ENCODE results near the gene ATP5MC2.
"Not testable (repeated sequence)": the region's sequence is repeated elsewhere in the genome, so short reads cannot be mapped to it uniquely, and the experiment has no call there.

The ATP5MC2 gene

GRCh38 chr12:53646300-53646699, 29.6 kb downstream of the ATP5MC2 start:
- DNase-seq (ENCODE audit: low read depth in 2 of 2): not testable (repeated sequence)

GRCh38 chr12:53645165-53645564, 30.7 kb downstream of the ATP5MC2 start:
- no peak for DNase-seq (ENCODE audit: low read depth in 2 of 2)

GRCh38 chr12:53644133-53644532, 31.8 kb downstream of the ATP5MC2 start:
- no peak for DNase-seq (ENCODE audit: low read depth in 2 of 2)

GRCh38 chr12:53643232-53643979, 32.5 kb downstream of the ATP5MC2 start:
- no peak for DNase-seq (ENCODE audit: low read depth in 2 of 2)

GRCh38 chr12:53638057-53638456, 37.8 kb downstream of the ATP5MC2 start:
- no peak for DNase-seq (ENCODE audit: low read depth in 2 of 2)

GRCh38 chr12:53636641-53637040, 39.2 kb downstream of the ATP5MC2 start:
- no peak for DNase-seq (ENCODE audit: low read depth in 2 of 2)

- not testable (repeated sequence) for DNase-seq (ENCODE audit: low read depth in 2 of 2)
Measured at GRCh38 chr12:53635708-53636107, 40.2 kb downstream of the ATP5MC2 start.

GRCh38 chr12:53631721-53632120, 44.2 kb downstream of the ATP5MC2 start:
- no peak for DNase-seq (ENCODE audit: low read depth in 2 of 2)

- no peak for DNase-seq (ENCODE audit: low read depth in 2 of 2)
Measured at GRCh38 chr12:53627919-53628318, 48.0 kb downstream of the ATP5MC2 start.

GRCh38 chr12:53626702-53627169, 49.1 kb downstream of the ATP5MC2 start:
- DNase-seq (ENCODE audit: low read depth in 2 of 2): no peak

- peak; percentile 95 to 96 for DNase-seq (ENCODE audit: low read depth in 2 of 2)
Measured at GRCh38 chr12:53625946-53626701, 49.8 kb downstream of the ATP5MC2 start, which contains the start of gene ATF7. ATF7 (minus strand) TSS chr12:53626382; CDS start chr12:53601000, 25,382 bp downstream.

GRCh38 chr12:53625373-53625945, 50.4 kb downstream of the ATP5MC2 start:
- no peak for DNase-seq (ENCODE audit: low read depth in 2 of 2)

- DNase-seq (ENCODE audit: low read depth in 2 of 2): no peak
Measured at GRCh38 chr12:53624956-53625355, 50.9 kb downstream of the ATP5MC2 start.

GRCh38 chr12:53624458-53624857, 51.4 kb downstream of the ATP5MC2 start:
- DNase-seq (ENCODE audit: low read depth in 2 of 2): no peak

GRCh38 chr12:53623548-53624385, 52.1 kb downstream of the ATP5MC2 start:
- no peak for DNase-seq (ENCODE audit: low read depth in 2 of 2)

GRCh38 chr12:53622724-53623123, 53.2 kb downstream of the ATP5MC2 start:
- no peak for DNase-seq (ENCODE audit: low read depth in 2 of 2)

GRCh38 chr12:53618275-53618674, 57.6 kb downstream of the ATP5MC2 start:
- no peak for DNase-seq (ENCODE audit: low read depth in 2 of 2)

- DNase-seq (ENCODE audit: low read depth in 2 of 2): no peak
Measured at GRCh38 chr12:53617700-53618099, 58.2 kb downstream of the ATP5MC2 start.

- no peak for DNase-seq (ENCODE audit: low read depth in 2 of 2)
Measured at GRCh38 chr12:53616950-53617349, 58.9 kb downstream of the ATP5MC2 start.

Measured in stimulated activated CD8-positive, alpha-beta memory T cell treated with anti-CD3 and anti-CD28 coated beads, Interleukin-2, amount 100 ng/mL, for 1 hour (primary cell).